ENCODE results near the gene PPARD.
"Not testable (repeated sequence)": the region's sequence is repeated elsewhere in the genome, so short reads cannot be mapped to it uniquely, and the experiment has no call there.

The PPARD gene

GRCh38 chr6:35406711-35407485 is 64.5 kb downstream of the PPARD start:
- DNase-seq (ENCODE audit: low read depth in 2 of 2), result no peak

- DNase-seq (ENCODE audit: low read depth in 2 of 2), result no peak
These were observed 66.9 kb downstream of the PPARD start for GRCh38 chr6:35409245-35409644.

GRCh38 chr6:35410131-35410530 is 67.8 kb downstream of the PPARD start:
- DNase-seq (ENCODE audit: low read depth in 2 of 2), result no peak

GRCh38 chr6:35411066-35411465 is 68.7 kb downstream of the PPARD start:
- DNase-seq (ENCODE audit: low read depth in 2 of 2), result no peak

GRCh38 chr6:35412102-35412501 is 69.7 kb downstream of the PPARD start:
- DNase-seq (ENCODE audit: low read depth in 2 of 2), result no peak

- DNase-seq (ENCODE audit: low read depth in 2 of 2), result no peak
These were observed 71.6 kb downstream of the PPARD start for GRCh38 chr6:35413911-35414310.

- DNase-seq (ENCODE audit: low read depth in 2 of 2), result no peak
These were observed 72.9 kb downstream of the PPARD start for GRCh38 chr6:35415065-35415891.

- no peak for DNase-seq (ENCODE audit: low read depth in 2 of 2)
These were observed 75.8 kb downstream of the PPARD start for GRCh38 chr6:35417979-35418661.

GRCh38 chr6:35419417-35419816 is 77.1 kb downstream of the PPARD start:
- no peak for DNase-seq (ENCODE audit: low read depth in 2 of 2)

GRCh38 chr6:35419961-35420360 is 77.6 kb downstream of the PPARD start:
- DNase-seq (ENCODE audit: low read depth in 2 of 2), result no peak

GRCh38 chr6:35425284-35425683 is 82.9 kb downstream of the PPARD start:
- DNase-seq (ENCODE audit: low read depth in 2 of 2), result no peak

- DNase-seq (ENCODE audit: low read depth in 2 of 2), result no peak
These were observed 83.7 kb downstream of the PPARD start for GRCh38 chr6:35426074-35426473.

GRCh38 chr6:35427435-35427834 is 85.1 kb downstream of the PPARD start:
- no peak for DNase-seq (ENCODE audit: low read depth in 2 of 2)

- DNase-seq (ENCODE audit: low read depth in 2 of 2), result no peak
These were observed 85.5 kb downstream of the PPARD start for GRCh38 chr6:35427851-35428321.

- no peak for DNase-seq (ENCODE audit: low read depth in 2 of 2)
These were observed 86.2 kb downstream of the PPARD start for GRCh38 chr6:35428421-35429149.

GRCh38 chr6:35429463-35429862 is 87.1 kb downstream of the PPARD start:
- no peak for DNase-seq (ENCODE audit: low read depth in 2 of 2)

- no peak for DNase-seq (ENCODE audit: low read depth in 2 of 2)
These were observed 89.9 kb downstream of the PPARD start for GRCh38 chr6:35432291-35432690.

- DNase-seq (ENCODE audit: low read depth in 2 of 2), result not testable (repeated sequence)
These were observed 90.3 kb downstream of the PPARD start for GRCh38 chr6:35432702-35433101.

- DNase-seq (ENCODE audit: low read depth in 2 of 2), result no peak
These were observed 92.9 kb downstream of the PPARD start for GRCh38 chr6:35435074-35435837.

GRCh38 chr6:35436071-35436857 is 93.9 kb downstream of the PPARD start:
- no peak for DNase-seq (ENCODE audit: low read depth in 2 of 2)
